Peyer's patch (tissue), 4 donors: ENCODE results near the gene OSBPL5. TPM values are rescaled to one million over a fixed set of nuclear protein-coding genes. Genes with fewer than 3 reads are reported as not detected.
"Not testable (repeated sequence)": the region's sequence is repeated elsewhere in the genome, so short reads cannot be mapped to it uniquely, and the experiment has no call there.

Experiments
- DNase-seq, 3 donors: peaks; one replicate each; pipeline ENCODE4 v3.0.0-alpha.2; 2017 to 2019
- H3K27ac ChIP-seq, 4 donors: fragments of 200-600 bp; sonication (generic); one replicate each; pipeline ENCODE4 v1.5.1; 2016 to 2019
- H3K27me3 ChIP-seq, 2 donors: fragments of 200-600 bp; sonication (generic); one replicate each; pipeline ENCODE4 v1.5.1; 2019
- H3K36me3 ChIP-seq, 3 donors: fragments of 200-600 bp; sonication (generic); one replicate each; pipeline ENCODE4 v1.5.1; 2016 to 2019
- H3K4me1 ChIP-seq, 4 donors: fragments of 200-600 bp; sonication (generic); one replicate each; pipeline ENCODE4 v1.5.1; 2016 to 2019
- H3K4me3 ChIP-seq, 4 donors: fragments of 200-600 bp; sonication (generic); 1 replicate in 3 of 4; 2 replicates in 1 of 4; pipeline ENCODE4 v1.5.1; 2016 to 2019; ENCODE audit warnings: mild to moderate bottlenecking in 1 of 4
- H3K9me3 ChIP-seq, 4 donors: fragments of 200-600 bp; sonication (generic); one replicate each; pipeline ENCODE4 v1.5.1; 2016 to 2019; ENCODE audit warnings: mild to moderate bottlenecking in 1 of 4
- CTCF ChIP-seq, 6 experiments: fragments of 450-650 bp in 4 of 6; fragments of 200-600 bp in 2 of 6; sonication (generic) in 1 of 6; IDR thresholded peaks; one replicate each; pipeline ENCODE4 v1.5.1; 2017 to 2019; ENCODE audit warnings: antibody characterized with exemption in 6 of 6, mild to moderate bottlenecking in 3 of 6, moderate library complexity in 1 of 6
- POLR2A ChIP-seq, 2 donors: fragments of 450-650 bp; IDR thresholded peaks; one replicate each; pipeline ENCODE4 v1.5.1; 2017; ENCODE audit warnings: antibody characterized with exemption in 2 of 2, mild to moderate bottlenecking in 2 of 2, moderate library complexity in 2 of 2
- total RNA-seq, 4 donors: library from RNA; depleted of rRNA; stranded (reverse); fragments of >200 nt; gene quantifications; one replicate each; pipeline ENCODE4 v1.1.0, GENCODE V29; 2016

OSBPL5 gene
- total RNA-seq, 4 donors from 2014 or later, result 39.8 to 110 (median 73.2) TPM

DNA sequence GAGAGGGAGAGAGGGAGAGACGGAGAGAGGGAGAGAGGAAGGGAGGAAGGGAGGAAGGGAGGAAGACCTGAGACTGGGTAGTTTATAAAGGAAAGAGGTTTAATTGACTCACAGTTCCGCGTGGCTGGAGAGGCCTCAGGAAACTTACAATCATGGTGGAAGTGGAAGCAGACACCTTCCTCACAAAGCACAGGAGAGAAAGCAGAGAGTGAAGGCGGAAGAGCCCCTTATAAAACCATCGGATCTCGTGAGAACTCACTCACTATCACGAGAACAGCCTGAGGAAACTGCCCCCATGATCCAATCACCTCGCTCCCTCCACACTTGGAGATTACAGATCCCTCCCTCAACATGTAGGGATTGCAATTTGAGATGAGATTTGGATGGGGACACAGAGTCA is 95.7 kb downstream of the OSBPL5 start:
- Histone ChIP-seq H3K27me3 (no peaks in the 10 kb centered on the region), H3K4me1 (no peaks in the 10 kb centered on the region), H3K4me3 (no peak overlapping the region), H3K9me3 (no peaks in the 10 kb centered on the region), H3K27ac (no peak overlapping the region), H3K36me3 (no peaks in the 10 kb centered on the region)
- no peak for TF ChIP-seq POLR2A (IDR thresholded peaks at IDR 0.05)
- no peak for TF ChIP-seq CTCF (IDR thresholded peaks at IDR 0.05)
- no peak for DNase-seq

DNA sequence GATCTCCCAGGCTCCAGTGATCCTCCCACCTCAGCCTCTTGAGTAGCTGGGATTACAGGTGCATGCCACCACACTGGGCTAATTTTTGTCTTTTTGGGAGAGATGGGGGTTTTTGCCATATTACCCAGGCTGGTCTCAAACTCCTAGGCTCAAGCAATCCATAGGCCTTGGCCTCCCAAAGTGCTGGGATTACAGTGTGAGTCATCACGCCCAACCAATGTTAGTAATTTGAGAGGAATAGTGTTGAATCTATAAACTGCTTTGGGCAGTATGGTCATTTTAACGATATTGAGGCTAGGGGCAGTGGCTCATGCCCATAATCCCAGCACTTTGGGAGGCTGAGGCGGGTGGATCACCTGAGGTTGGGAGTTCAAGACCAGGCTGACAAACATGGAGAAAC is 98.8 kb downstream of the OSBPL5 start:
- H3K4me3 ChIP-seq, H3K36me3 ChIP-seq, H3K9me3 ChIP-seq, H3K27ac ChIP-seq, H3K4me1 ChIP-seq, H3K27me3 ChIP-seq, DNase-seq: not testable (repeated sequence)

- H3K4me1 ChIP-seq, H3K36me3 ChIP-seq, DNase-seq: not testable (repeated sequence)
These were observed 100.4 kb downstream of the OSBPL5 start for GRCh38 chr11:3064709-3065108.

GRCh38 chr11:3063876-3064275 is 101.2 kb downstream of the OSBPL5 start:
- DNase-seq, result peak in 1 of 3 donors; percentile 8
- H3K36me3 ChIP-seq, H3K4me1 ChIP-seq, H3K9me3 ChIP-seq, H3K27ac ChIP-seq, H3K27me3 ChIP-seq, H3K4me3 ChIP-seq: not testable (repeated sequence)

More at GRCh38 chr11:3064709-3065108, 100.4 kb downstream of the OSBPL5 start:
- not testable (repeated sequence) for H3K27ac ChIP-seq, H3K27me3 ChIP-seq, H3K4me3 ChIP-seq, H3K9me3 ChIP-seq

- not testable (repeated sequence) for DNase-seq, H3K36me3 ChIP-seq, H3K27me3 ChIP-seq, H3K9me3 ChIP-seq, H3K27ac ChIP-seq, H3K4me3 ChIP-seq, H3K4me1 ChIP-seq
These were observed 101.7 kb downstream of the OSBPL5 start for GRCh38 chr11:3063432-3063831.

DNA sequence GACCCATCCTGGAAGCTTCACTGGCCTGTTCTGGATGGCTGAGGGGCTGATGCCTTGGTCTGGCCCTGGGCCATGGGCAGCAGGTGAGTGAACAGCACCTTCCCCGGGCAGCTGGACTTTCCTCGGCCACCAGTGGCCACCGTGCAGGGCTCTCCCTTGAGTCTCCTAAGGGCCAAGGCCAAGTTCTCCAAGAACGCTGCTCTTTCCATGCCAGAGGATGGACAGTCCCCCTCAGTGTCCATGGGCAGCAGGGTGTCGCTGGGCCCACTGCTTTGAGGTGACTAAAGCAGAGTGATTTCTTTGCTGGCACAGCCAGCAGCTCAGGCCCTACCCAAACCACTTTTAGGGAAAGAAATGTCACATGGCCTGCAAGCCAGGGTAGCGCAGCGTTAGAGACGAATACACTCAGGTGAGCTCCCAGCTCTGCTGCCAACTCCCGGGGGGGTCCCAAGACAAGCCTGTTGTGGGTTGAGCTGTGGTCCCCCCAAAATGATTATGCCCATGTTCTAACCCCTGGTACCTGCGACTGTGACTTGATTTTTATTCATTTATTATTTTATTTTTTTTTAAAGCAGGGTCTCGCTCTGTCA is 104.6 kb downstream of the OSBPL5 start:
- H3K27ac ChIP-seq, result no peak overlapping the region
- no peaks in the 10 kb centered on the region for H3K27me3 ChIP-seq
- H3K9me3 ChIP-seq, result no peaks in the 10 kb centered on the region
- H3K4me3 ChIP-seq, result no peak overlapping the region
- TF ChIP-seq CTCF (IDR thresholded peaks at IDR 0.05) (no peak), POLR2A (IDR thresholded peaks at IDR 0.05) (no peak)
- no peaks in the 10 kb centered on the region for H3K36me3 ChIP-seq
- DNase-seq, result peak in 1 of 3 donors; percentile 38
- peaks cover 0 to 10% (median 1%) of the 10 kb centered on the region in 4 donors for H3K4me1 ChIP-seq

DNA sequence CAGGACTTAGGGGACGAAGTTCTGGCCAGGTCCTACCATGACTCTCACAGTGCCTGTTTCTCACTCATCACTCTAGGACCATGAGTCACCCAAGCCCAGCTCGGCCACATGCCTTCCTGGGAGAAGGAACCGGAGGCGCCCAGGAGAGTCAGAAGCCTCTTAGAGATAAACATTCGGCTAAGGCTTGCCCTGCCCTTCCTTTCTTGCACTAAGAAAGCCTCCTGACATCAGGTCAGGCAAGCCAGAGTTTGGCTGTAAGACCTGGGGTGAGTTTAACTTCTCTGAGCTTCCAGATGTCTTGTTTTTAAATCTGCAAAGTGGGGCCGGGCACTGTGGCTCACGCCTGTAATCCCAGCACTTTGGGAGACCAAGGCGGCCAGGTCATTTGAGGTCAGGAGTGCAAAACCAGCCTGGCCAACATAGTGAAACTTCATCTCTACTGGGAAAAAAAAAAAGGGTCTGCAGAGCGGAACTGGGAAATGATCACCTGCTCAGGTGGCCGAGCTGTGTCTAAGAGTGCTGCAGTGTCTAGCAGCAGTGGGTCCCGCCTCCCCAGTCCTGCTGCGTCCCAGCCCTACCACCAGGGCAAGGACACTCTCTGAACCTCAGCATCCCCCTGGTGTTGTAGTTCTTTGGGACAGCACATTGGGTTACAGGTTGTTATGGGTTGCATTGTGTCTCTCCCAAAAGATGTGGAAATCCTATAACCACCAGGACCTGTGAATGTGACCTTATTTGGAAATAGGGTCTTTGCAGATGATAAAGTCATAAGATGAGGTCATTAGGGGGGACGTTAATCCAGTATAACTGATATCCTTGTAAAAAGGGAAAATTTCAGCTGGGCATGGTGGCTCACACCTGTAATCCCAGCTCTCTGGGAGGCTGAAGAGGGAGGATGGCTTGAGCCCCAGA is 106.1 kb downstream of the OSBPL5 start:
- Histone ChIP-seq H3K4me1 (peaks cover 0 to 14% (median 1%) of the 10 kb centered on the region in 4 donors), H3K4me3 (no peak overlapping the region), H3K36me3 (peaks cover 0 to 8% (median 0%) of the 10 kb centered on the region in 3 donors), H3K9me3 (no peaks in the 10 kb centered on the region), H3K27me3 (no peaks in the 10 kb centered on the region), H3K27ac (no peak overlapping the region)
- peak in 1 of 3 donors; percentile 29 for DNase-seq
- TF ChIP-seq POLR2A (IDR thresholded peaks at IDR 0.05) (no peak), CTCF (IDR thresholded peaks at IDR 0.05) (no peak)
